Motor neuron (in vitro differentiated cells): ENCODE data around the gene RAD51B. TPM values are rescaled to one million over a fixed set of nuclear protein-coding genes. Genes with fewer than 3 reads are reported as not detected.

Experiments
- ATAC-seq, 8 experiments: fragments of 200-7000 bp; cut with Tn5 transposase; replicated peaks in 6 of 8; 2 replicates each; pipeline ENCODE4 v1.8.0; 2021; ENCODE audit warnings: mild to moderate bottlenecking in 8 of 8, moderate library complexity in 8 of 8
- H3K27ac ChIP-seq, 2 donors: fragments of 250-450 bp; sonication (Bioruptor Pico); 2 replicates each; pipeline ENCODE4 v1.9.0; 2021; ENCODE audit warnings: antibody characterized with exemption in 2 of 2, mild to moderate bottlenecking in 2 of 2, moderate library complexity in 1 of 2
- H3K4me1 ChIP-seq, 2 donors: fragments of 250-450 bp; sonication (Bioruptor Pico); replicated peaks in 1 of 2; 2 replicates each; pipeline ENCODE4 v1.6.1; 2021; ENCODE audit warnings: antibody characterized with exemption in 2 of 2, mild to moderate bottlenecking in 2 of 2, moderate library complexity in 1 of 2
- H3K4me3 ChIP-seq, 5 donors: fragments of 250-450 bp; sonication (Bioruptor Pico); 2 replicates each; pipeline ENCODE4 v1.9.0; 2021; ENCODE audit warnings: antibody characterized with exemption in 5 of 5, mild to moderate bottlenecking in 5 of 5, moderate library complexity in 4 of 5
- WGBS, 10 experiments: fragments of 450-650 bp; shearing (Covaris generic); methylation state at CpG; one replicate each; pipeline ENCODE4 v1.0.0; 2022; 5-methylcytosine and 5-hydroxymethylcytosine counted together
- in situ Hi-C, 9 experiments: fragments of 400-800 bp; cut with MboI; loops; one replicate each; pipeline ENCODE4 v1.15.0; 2021; ENCODE audit warnings: low sequenced_read_pairs in 9 of 9, low pct_unique_long_range_greater_than_20kb in 2 of 9; ENCODE audit not compliant: unreplicated experiment in 9 of 9
- total RNA-seq, 8 experiments: library from RNA; unstranded; fragments of 300-600 nt; gene quantifications; 2 replicates each; pipeline versions ENCODE4 v1.2.3 to v1.2.4, GENCODE V29; 2022

The RAD51B gene
- total RNA-seq, 8 experiments from 2014 or later: 5.4 to 37.7 (median 11.0) TPM

GRCh38 chr14:68684466-68685418, 865.2 kb downstream of the RAD51B start:
- WGBS, 10 experiments: 50 to 100% (median 89%) methylated on average over 1 to 3 of the region's 5 CpGs; no CpG with 5 or more reads in 2 of the 10 experiments
- Histone ChIP-seq H3K4me1 (peaks cover 61 to 68% of the 10 kb centered on the region in 2 donors), H3K4me3 (no peak overlapping the region), H3K27ac (peak overlapping the region in 1 of 2 donors; percentile 34)
- in situ Hi-C loops: no loop called here
- no peak for ATAC-seq

- in situ Hi-C loops: no loop called here
- Histone ChIP-seq H3K4me1 (peaks cover 69 to 76% of the 10 kb centered on the region in 2 donors), H3K4me3 (no peak overlapping the region), H3K27ac (peak overlapping the region in 1 of 2 donors; percentile 34)
- WGBS, 10 experiments: 20 to 100% (median 83%) methylated on average over 1 to 5 of the region's 12 CpGs; no CpG with 5 or more reads in 1 of the 10 experiments
- ATAC-seq: peak in 5 of 8 experiments; percentile 54 to 64 (median 62)
Measured at GRCh38 chr14:68685419-68686204, 866.0 kb downstream of the RAD51B start.

GRCh38 chr14:68686205-68686465, 866.6 kb downstream of the RAD51B start:
- no peak for ATAC-seq
- WGBS, 10 experiments: 63 to 100% (median 86%) methylated on average over 1 of the region's 1 CpG; no CpG with 5 or more reads in 7 of the 10 experiments
- in situ Hi-C loops: no loop called here
- peaks cover 74 to 80% of the 10 kb centered on the region in 2 donors for H3K4me1 ChIP-seq
- H3K27ac ChIP-seq: no peak overlapping the region
- H3K4me3 ChIP-seq: no peak overlapping the region

GRCh38 chr14:68686724-68687123, 867.1 kb downstream of the RAD51B start:
- ATAC-seq: no peak
- 71 to 100% (median 90%) methylated on average over 2 to 8 of the region's 8 CpGs; no CpG with 5 or more reads in 1 of the 10 experiments for WGBS, 10 experiments
- in situ Hi-C loops: no loop called here
- Histone ChIP-seq H3K4me3 (no peak overlapping the region), H3K27ac (no peak overlapping the region), H3K4me1 (peaks cover 79 to 80% of the 10 kb centered on the region in 2 donors)

- Histone ChIP-seq H3K4me1 (peaks cover 77 to 80% of the 10 kb centered on the region in 2 donors), H3K4me3 (no peak overlapping the region), H3K27ac (no peak overlapping the region)
- WGBS, 10 experiments: 7 to 95% (median 80%) methylated on average over 2 to 4 of the region's 11 CpGs; no CpG with 5 or more reads in 3 of the 10 experiments
- in situ Hi-C loops: no loop called here
- peak in 3 of 8 experiments; percentile 38 to 89 (median 88) for ATAC-seq
Measured at GRCh38 chr14:68687746-68688145, 868.2 kb downstream of the RAD51B start.

- H3K4me1 ChIP-seq: peaks cover 67 to 69% of the 10 kb centered on the region in 2 donors
- peak; percentile 39 to 83 (median 56) for ATAC-seq
- WGBS, 10 experiments: 0 to 50% (median 8%) methylated on average over 1 to 6 of the region's 9 CpGs; no CpG with 5 or more reads in 2 of the 10 experiments
- H3K4me3 ChIP-seq: no peak overlapping the region
- in situ Hi-C loops: no loop called here
- peak overlapping the region; percentile 53 to 79 for H3K27ac ChIP-seq
Measured at GRCh38 chr14:68688872-68689371, 869.3 kb downstream of the RAD51B start.

- WGBS, 10 experiments: 0 to 100% (median 20%) methylated on average over 1 to 3 of the region's 5 CpGs; no CpG with 5 or more reads in 3 of the 10 experiments
- Histone ChIP-seq H3K27ac (peak overlapping the region; percentile 53 to 79), H3K4me1 (peaks cover 64 to 67% of the 10 kb centered on the region in 2 donors), H3K4me3 (no peak overlapping the region)
- ATAC-seq: no peak
- in situ Hi-C loops: no loop called here
Measured at GRCh38 chr14:68689511-68689910, 869.9 kb downstream of the RAD51B start.

- ATAC-seq: peak in 4 of 8 experiments; percentile 1 to 6 (median 3)
- H3K4me3 ChIP-seq: no peak overlapping the region
- in situ Hi-C loops: no loop called here
- 10 to 82% (median 30%) methylated on average over 1 to 7 of the region's 13 CpGs; no CpG with 5 or more reads in 4 of the 10 experiments for WGBS, 10 experiments
- peaks cover 55 to 61% of the 10 kb centered on the region in 2 donors for H3K4me1 ChIP-seq
- peak overlapping the region; percentile 53 to 79 for H3K27ac ChIP-seq
Measured at GRCh38 chr14:68690089-68690958, 870.7 kb downstream of the RAD51B start.

- WGBS, 10 experiments: 0 to 100% (median 16%) methylated on average over 1 to 4 of the region's 24 CpGs; no CpG with 5 or more reads in 5 of the 10 experiments
- peak overlapping the region; percentile 53 to 79 for H3K27ac ChIP-seq
- in situ Hi-C loops: no loop called here
- no peak overlapping the region for H3K4me3 ChIP-seq
- peaks cover 47 to 52% of the 10 kb centered on the region in 2 donors for H3K4me1 ChIP-seq
- peak in 5 of 8 experiments; percentile 72 to 86 (median 75) for ATAC-seq
Measured at GRCh38 chr14:68691031-68691791, 871.6 kb downstream of the RAD51B start.

- H3K4me1 ChIP-seq: peaks cover 47 to 52% of the 10 kb centered on the region in 2 donors
- no peak overlapping the region for H3K4me3 ChIP-seq
- H3K27ac ChIP-seq: peak overlapping the region; percentile 35 to 53
- ATAC-seq: peak in 4 of 8 experiments; percentile 1 to 7 (median 4)
- WGBS, 10 experiments: 0 to 100% (median 47%) methylated on average over 1 to 3 of the region's 3 CpGs; no CpG with 5 or more reads in 6 of the 10 experiments
- in situ Hi-C loops: no loop called here
Measured at GRCh38 chr14:68691792-68692118, 872.2 kb downstream of the RAD51B start.

GRCh38 chr14:68692216-68692615, 872.6 kb downstream of the RAD51B start:
- WGBS, 10 experiments: 10 to 61% (median 43%) methylated on average over 2 to 4 of the region's 8 CpGs; no CpG with 5 or more reads in 7 of the 10 experiments

More at GRCh38 chr14:68692216-68692615, 872.6 kb downstream of the RAD51B start:
- in situ Hi-C loops: no loop called here
- H3K27ac ChIP-seq: peak overlapping the region; percentile 19 to 53
- H3K4me3 ChIP-seq: no peak overlapping the region
- peaks cover 47 to 52% of the 10 kb centered on the region in 2 donors for H3K4me1 ChIP-seq
- no peak for ATAC-seq
